ELF-1 (cell line): ENCODE results near the gene TRAPPC3.

Experiments
- DNase-seq: peaks from one replicate; pipeline ENCODE4 v3.0.0-alpha.2; 2016; ENCODE audit warnings: low read depth, low spot score

Gene TRAPPC3

GRCh38 chr1:36126797-36127500 lies 22.3 kb downstream of the TRAPPC3 start:
- DNase-seq = no peak

DNA sequence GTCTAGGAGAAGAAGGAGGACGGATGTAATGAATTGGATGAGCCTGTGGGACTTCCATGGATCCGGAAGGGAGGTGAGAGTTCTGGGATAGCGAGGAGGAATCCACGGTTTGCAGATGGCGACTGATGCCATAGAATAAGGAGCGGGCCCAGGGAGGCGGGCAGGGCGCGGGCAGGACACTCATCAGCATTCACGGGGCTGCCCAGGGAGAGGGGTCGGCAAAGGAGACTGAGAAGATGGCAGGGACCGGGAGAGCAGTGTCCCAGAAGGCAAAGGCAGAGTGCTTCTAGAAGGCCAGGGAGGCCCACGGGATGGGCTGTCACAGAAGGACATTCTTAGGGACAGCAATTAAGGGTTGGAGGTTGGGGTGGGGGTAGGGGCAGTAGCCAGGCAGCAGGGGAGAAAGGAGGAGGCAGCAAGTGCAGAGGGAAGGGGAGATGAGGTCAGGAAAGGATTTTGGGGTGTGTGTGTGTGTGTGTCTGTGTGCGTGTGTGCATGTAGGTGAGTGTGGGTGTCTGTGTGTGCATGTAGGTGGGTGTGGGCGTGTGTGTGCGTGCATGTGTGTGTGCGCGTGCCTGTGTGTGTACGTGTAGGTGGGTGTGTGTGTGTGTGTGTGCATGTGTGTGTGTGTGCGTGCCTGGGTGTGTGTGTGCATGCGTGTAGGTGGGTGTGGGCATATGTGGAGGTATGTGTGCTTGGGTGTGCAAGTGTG lies 23.1 kb downstream of the TRAPPC3 start:
- DNase-seq = no peak

GRCh38 chr1:36125129-36125991 lies 23.9 kb downstream of the TRAPPC3 start, which contains the start of gene COL8A2:
Gene COL8A2 (minus strand): TSS chr1:36125222. CDS start chr1:36100242, 24,980 bp downstream.
- no peak for DNase-seq

- no peak for DNase-seq
Measured at GRCh38 chr1:36124404-36125128, 24.7 kb downstream of the TRAPPC3 start.

GRCh38 chr1:36123356-36123755 lies 25.9 kb downstream of the TRAPPC3 start:
- DNase-seq = no peak

DNA sequence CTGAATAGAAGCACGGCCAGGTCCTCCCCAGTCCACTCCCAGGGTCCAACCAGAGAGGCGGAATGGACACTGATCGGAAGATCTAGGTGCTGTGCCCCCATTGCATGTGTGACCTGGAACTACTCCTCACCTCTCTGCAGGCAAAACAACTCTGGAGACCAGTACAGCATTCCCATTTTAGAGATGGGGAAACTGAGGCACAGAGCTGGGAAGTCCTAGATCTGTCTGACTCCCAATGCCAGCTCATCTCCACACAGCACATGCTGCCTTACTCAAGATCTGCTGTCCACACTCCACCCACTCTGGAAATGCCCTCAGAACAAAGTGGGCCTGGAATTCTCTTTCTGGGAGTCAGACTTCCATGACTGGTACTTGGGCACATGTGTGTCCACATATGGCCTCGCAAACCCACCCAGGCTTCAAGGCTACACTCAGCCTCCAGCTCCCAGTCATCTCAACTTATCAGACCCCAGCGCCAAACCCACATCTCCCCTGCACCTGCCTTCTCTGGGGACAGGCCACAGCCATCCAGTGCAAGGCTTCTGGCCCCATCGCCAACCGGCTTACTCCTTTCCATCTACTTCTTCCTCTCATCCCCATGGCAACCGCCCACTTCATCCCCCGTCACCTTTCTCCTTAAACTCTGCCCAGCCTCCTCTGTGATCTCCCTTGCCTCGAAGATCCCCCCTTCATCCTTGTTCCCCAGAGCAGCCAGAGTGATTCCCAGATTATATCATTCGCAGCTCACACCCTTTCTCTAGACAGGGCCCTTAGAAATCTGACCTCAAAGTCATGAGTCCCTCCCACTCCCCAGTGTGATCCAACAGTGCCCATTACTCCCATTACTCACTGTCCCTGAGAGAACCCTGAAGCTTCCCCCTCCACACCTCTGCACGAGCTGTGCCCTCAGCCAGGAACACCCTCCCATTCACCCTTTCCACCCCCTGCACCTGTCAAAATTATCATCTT lies 26.9 kb downstream of the TRAPPC3 start:
- no peak for DNase-seq

- DNase-seq = peak; percentile 25
Measured at GRCh38 chr1:36119456-36119855, 29.8 kb downstream of the TRAPPC3 start.

GRCh38 chr1:36118447-36119204 lies 30.7 kb downstream of the TRAPPC3 start:
- DNase-seq = no peak

- no peak for DNase-seq
Measured at GRCh38 chr1:36116901-36117300, 32.4 kb downstream of the TRAPPC3 start.

GRCh38 chr1:36115931-36116330 lies 33.4 kb downstream of the TRAPPC3 start:
- DNase-seq = peak; percentile 44

- peak; percentile 56 for DNase-seq
Measured at GRCh38 chr1:36115200-36115669, 34.1 kb downstream of the TRAPPC3 start.

GRCh38 chr1:36114371-36114770 lies 34.9 kb downstream of the TRAPPC3 start:
- peak; percentile 36 for DNase-seq

GRCh38 chr1:36112823-36113222 lies 36.5 kb downstream of the TRAPPC3 start:
- DNase-seq = no peak

- no peak for DNase-seq
Measured at GRCh38 chr1:36111151-36111550, 38.1 kb downstream of the TRAPPC3 start.

DNA sequence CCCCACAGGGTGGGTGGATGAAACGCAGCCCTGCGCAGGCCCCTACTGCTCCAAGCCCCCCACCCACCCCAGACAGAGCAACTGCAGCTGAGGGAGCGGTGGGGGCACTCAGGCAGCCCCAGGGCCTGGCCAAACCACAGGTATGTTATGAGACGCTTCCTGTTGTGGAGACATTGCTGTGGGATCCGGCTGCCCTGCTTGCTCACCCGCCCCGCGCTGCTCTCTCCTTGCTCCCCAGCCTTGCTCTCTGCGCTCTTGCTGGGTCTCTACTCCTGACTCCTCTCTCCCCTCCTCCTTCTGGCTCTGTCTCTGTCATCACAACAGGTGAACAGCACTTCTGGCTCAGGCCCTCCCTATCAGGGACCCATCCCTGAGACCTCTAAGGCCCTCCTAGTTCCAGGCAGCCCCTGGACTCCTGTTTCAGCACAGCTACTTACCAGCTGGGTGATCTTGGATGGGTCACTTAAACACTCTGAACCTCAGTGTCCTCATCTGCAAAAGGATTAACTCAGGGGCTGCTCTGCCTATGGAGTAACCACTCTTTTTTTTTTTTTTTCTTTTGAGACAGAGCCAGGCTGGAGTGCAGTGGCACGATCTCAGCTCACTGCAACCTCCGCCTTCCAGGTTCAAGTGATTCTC lies 40.1 kb downstream of the TRAPPC3 start:
- no peak for DNase-seq

DNA sequence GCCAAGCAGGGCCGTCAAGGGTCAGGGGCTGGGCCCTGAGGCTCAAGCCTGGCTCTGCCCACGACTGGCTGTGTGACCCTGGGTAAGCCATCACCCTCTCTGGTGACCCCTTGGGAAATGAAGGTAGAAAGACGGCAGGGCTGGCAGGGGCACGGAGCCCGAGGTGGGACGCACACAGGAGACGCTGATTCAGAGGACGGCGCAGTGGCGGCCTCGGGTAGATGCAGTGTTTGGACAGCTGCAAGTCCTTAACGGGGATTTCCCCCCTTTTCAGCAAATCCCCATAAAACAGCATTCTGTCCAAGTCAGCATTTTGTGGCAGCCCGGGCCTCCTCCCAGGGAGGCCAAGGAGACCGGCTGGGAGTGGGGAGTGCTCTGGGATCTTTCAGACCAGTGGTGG lies 41.0 kb downstream of the TRAPPC3 start:
- DNase-seq = no peak

- DNase-seq = no peak
Measured at GRCh38 chr1:36107394-36107793, 41.9 kb downstream of the TRAPPC3 start.

DNA sequence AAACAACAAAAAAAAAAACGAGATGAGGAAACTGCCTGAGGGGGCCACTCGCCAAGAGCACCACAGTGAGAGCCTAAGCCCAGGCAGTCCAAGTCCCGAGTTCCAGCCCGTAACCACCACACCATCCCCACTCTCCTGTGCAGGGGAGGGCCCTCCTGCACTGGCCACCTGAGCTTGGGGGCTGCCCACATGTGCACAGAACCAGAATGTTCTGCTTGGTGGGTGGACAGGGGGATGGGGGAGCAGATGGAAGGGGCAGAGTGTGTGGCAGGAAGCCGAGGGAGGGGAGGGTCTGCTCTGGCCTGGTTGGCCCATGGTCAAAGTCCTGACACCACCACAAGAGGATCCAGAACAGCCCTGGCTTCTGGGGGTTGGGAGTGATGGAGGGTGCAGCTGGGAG lies 43.0 kb downstream of the TRAPPC3 start:
- no peak for DNase-seq

- no peak for DNase-seq
Measured at GRCh38 chr1:36101546-36101945, 47.7 kb downstream of the TRAPPC3 start.
